Ishikawa (cell line): ENCODE data around the gene ADAD1.

Experiments
- CEBPB ChIP-seq: IDR thresholded peaks from 2 replicates; pipeline ENCODE4 v1.6.1; 2012
- CREB1 ChIP-seq: IDR thresholded peaks from 2 replicates; pipeline ENCODE4 v1.6.1; 2012; ENCODE audit warnings: low read depth
- EP300 ChIP-seq: IDR thresholded peaks from 2 replicates; pipeline ENCODE4 v1.6.1; 2012; ENCODE audit warnings: borderline replicate concordance
- NFIC ChIP-seq: IDR thresholded peaks from 2 replicates; pipeline ENCODE4 v1.6.1; 2012
- REST ChIP-seq: IDR thresholded peaks from 2 replicates; pipeline ENCODE4 v1.6.1; 2012; ENCODE audit warnings: low read depth, mild to moderate bottlenecking
- TAF1 ChIP-seq: IDR thresholded peaks from 2 replicates; pipeline ENCODE4 v1.6.1; 2012; ENCODE audit warnings: low read depth, mild to moderate bottlenecking
- YY1 ChIP-seq: IDR thresholded peaks from 2 replicates; pipeline ENCODE4 v1.6.1; 2012; ENCODE audit warnings: low read depth

GRCh38 chr4:122334828-122335227, 44.0 kb upstream of the ADAD1 start:
- no peak for TF ChIP-seq EP300
- TF ChIP-seq TAF1: no peak
- no peak for TF ChIP-seq YY1
- TF ChIP-seq REST: no peak
- no peak for TF ChIP-seq NFIC
- no peak for TF ChIP-seq CEBPB
- no peak for TF ChIP-seq CREB1
